ENCODE results near the gene MAMLD1. TPM values are rescaled to one million over a fixed set of nuclear protein-coding genes. Genes with fewer than 3 reads are reported as not detected.

The MAMLD1 gene
- total RNA-seq, 1 donor, result 3.3 TPM

GRCh38 chrX:150450519-150451177 lies 87.5 kb downstream of the MAMLD1 start:
- no peaks in the 10 kb centered on the region for H3K27me3 ChIP-seq (ENCODE audit: insufficient read depth, low read length)
- H4K20me1 ChIP-seq (ENCODE audit: insufficient read depth, low read length), result no peaks in the 10 kb centered on the region
- no peaks in the 10 kb centered on the region for H3K4me1 ChIP-seq (ENCODE audit: insufficient read depth, low read length)
- no peaks in the 10 kb centered on the region for H3K36me3 ChIP-seq (ENCODE audit: insufficient read depth, low read length)
- H3K79me2 ChIP-seq (ENCODE audit: insufficient read depth, low read length), result no peaks in the 10 kb centered on the region
- H3K9me3 ChIP-seq (ENCODE audit: low read depth, low read length), result no peaks in the 10 kb centered on the region
- no peak for DNase-seq (ENCODE audit: insufficient read length, low spot score, missing footprints)
- H3K27ac ChIP-seq (ENCODE audit: low read depth, low read length), result no peak overlapping the region
- no peak overlapping the region for H3K4me2 ChIP-seq (ENCODE audit: insufficient read depth, low read length)
- H3K4me3 ChIP-seq (ENCODE audit: insufficient read depth, low read length), result no peak overlapping the region
- no peak for TF ChIP-seq CTCF (IDR thresholded peaks at IDR 0.05; ENCODE audit: extremely low read depth, low read depth, low read length)
- H2AFZ ChIP-seq (ENCODE audit: low read length), result no peak overlapping the region

- H3K36me3 ChIP-seq (ENCODE audit: insufficient read depth, low read length), result no peaks in the 10 kb centered on the region
- H3K9me3 ChIP-seq (ENCODE audit: low read depth, low read length), result no peaks in the 10 kb centered on the region
- no peak overlapping the region for H3K4me3 ChIP-seq (ENCODE audit: insufficient read depth, low read length)
- no peak for TF ChIP-seq CTCF (IDR thresholded peaks at IDR 0.05; ENCODE audit: extremely low read depth, low read depth, low read length)
- no peaks in the 10 kb centered on the region for H3K27me3 ChIP-seq (ENCODE audit: insufficient read depth, low read length)
- H2AFZ ChIP-seq (ENCODE audit: low read length), result no peak overlapping the region
- H3K27ac ChIP-seq (ENCODE audit: low read depth, low read length), result no peak overlapping the region
- no peak overlapping the region for H3K4me2 ChIP-seq (ENCODE audit: insufficient read depth, low read length)
- H3K4me1 ChIP-seq (ENCODE audit: insufficient read depth, low read length), result no peaks in the 10 kb centered on the region
- no peak for DNase-seq (ENCODE audit: insufficient read length, low spot score, missing footprints)
- H3K79me2 ChIP-seq (ENCODE audit: insufficient read depth, low read length), result no peaks in the 10 kb centered on the region
- no peaks in the 10 kb centered on the region for H4K20me1 ChIP-seq (ENCODE audit: insufficient read depth, low read length)
These were observed 88.8 kb downstream of the MAMLD1 start for GRCh38 chrX:150451953-150452352.

DNA sequence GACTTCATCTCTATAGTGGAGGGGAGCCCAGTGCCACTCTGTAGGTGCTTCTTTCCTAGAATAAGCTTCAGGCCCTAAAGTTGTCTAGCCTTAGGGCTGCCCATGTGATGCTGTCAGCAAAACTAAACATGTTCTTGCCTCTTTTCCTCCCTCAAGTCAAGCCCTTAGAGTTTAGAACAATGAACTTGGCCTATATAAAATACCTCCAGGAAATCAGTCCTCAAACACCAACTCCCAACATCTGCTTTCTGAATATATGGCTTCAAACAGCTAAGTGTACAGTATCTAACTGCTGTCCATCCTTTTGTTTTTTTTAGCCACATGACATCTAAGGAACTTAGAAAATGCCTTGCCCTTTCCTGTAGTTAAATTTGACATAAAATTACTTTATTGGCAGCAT lies 91.0 kb downstream of the MAMLD1 start:
- H3K4me3 ChIP-seq (ENCODE audit: insufficient read depth, low read length), result no peak overlapping the region
- no peaks in the 10 kb centered on the region for H3K27me3 ChIP-seq (ENCODE audit: insufficient read depth, low read length)
- H3K79me2 ChIP-seq (ENCODE audit: insufficient read depth, low read length), result no peaks in the 10 kb centered on the region
- no peak for DNase-seq (ENCODE audit: insufficient read length, low spot score, missing footprints)
- H4K20me1 ChIP-seq (ENCODE audit: insufficient read depth, low read length), result no peaks in the 10 kb centered on the region
- H3K36me3 ChIP-seq (ENCODE audit: insufficient read depth, low read length), result no peaks in the 10 kb centered on the region
- no peaks in the 10 kb centered on the region for H3K4me1 ChIP-seq (ENCODE audit: insufficient read depth, low read length)
- H2AFZ ChIP-seq (ENCODE audit: low read length), result no peak overlapping the region
- no peak overlapping the region for H3K4me2 ChIP-seq (ENCODE audit: insufficient read depth, low read length)
- H3K27ac ChIP-seq (ENCODE audit: low read depth, low read length), result no peak overlapping the region
- no peaks in the 10 kb centered on the region for H3K9me3 ChIP-seq (ENCODE audit: low read depth, low read length)
- TF ChIP-seq CTCF (IDR thresholded peaks at IDR 0.05; ENCODE audit: extremely low read depth, low read depth, low read length), result no peak

GRCh38 chrX:150454508-150455214 lies 91.5 kb downstream of the MAMLD1 start:
- no peak overlapping the region for H3K27ac ChIP-seq (ENCODE audit: low read depth, low read length)

More at GRCh38 chrX:150454508-150455214, 91.5 kb downstream of the MAMLD1 start:
- H3K4me2 ChIP-seq (ENCODE audit: insufficient read depth, low read length), result no peak overlapping the region
- H3K79me2 ChIP-seq (ENCODE audit: insufficient read depth, low read length), result no peaks in the 10 kb centered on the region
- H4K20me1 ChIP-seq (ENCODE audit: insufficient read depth, low read length), result no peaks in the 10 kb centered on the region
- no peak for TF ChIP-seq CTCF (IDR thresholded peaks at IDR 0.05; ENCODE audit: extremely low read depth, low read depth, low read length)
- H3K27me3 ChIP-seq (ENCODE audit: insufficient read depth, low read length), result no peaks in the 10 kb centered on the region
- no peaks in the 10 kb centered on the region for H3K36me3 ChIP-seq (ENCODE audit: insufficient read depth, low read length)
- H3K9me3 ChIP-seq (ENCODE audit: low read depth, low read length), result no peaks in the 10 kb centered on the region
- no peak overlapping the region for H2AFZ ChIP-seq (ENCODE audit: low read length)
- no peaks in the 10 kb centered on the region for H3K4me1 ChIP-seq (ENCODE audit: insufficient read depth, low read length)
- DNase-seq (ENCODE audit: insufficient read length, low spot score, missing footprints), result no peak
- no peak overlapping the region for H3K4me3 ChIP-seq (ENCODE audit: insufficient read depth, low read length)

Data from osteoblast (primary cell).